ENCODE results near the gene TAS2R16.
"Not testable (repeated sequence)": the region's sequence is repeated elsewhere in the genome, so short reads cannot be mapped to it uniquely, and the experiment has no call there.

Gene TAS2R16

GRCh38 chr7:122970740-122971725 lies 24.5 kb downstream of the TAS2R16 start:
- no peak for DNase-seq

- DNase-seq, result no peak
Observed at GRCh38 chr7:122968389-122968788, 27.1 kb downstream of the TAS2R16 start.

GRCh38 chr7:122965306-122965705 lies 30.2 kb downstream of the TAS2R16 start:
- DNase-seq, result no peak

- DNase-seq, result not testable (repeated sequence)
Observed at GRCh38 chr7:122953678-122954077, 41.8 kb downstream of the TAS2R16 start.

- DNase-seq, result no peak
Observed at GRCh38 chr7:122951006-122951405, 44.5 kb downstream of the TAS2R16 start.

- no peak for DNase-seq
Observed at GRCh38 chr7:122949186-122949585, 46.3 kb downstream of the TAS2R16 start.
